GM12872 (cell line): ENCODE results near the gene C19orf44.

Experiments
- TF ChIP-seq, protein P1 (sequence below): IDR thresholded peaks from 3 replicates; pipeline ENCODE4 v1.5.1; 2011; ENCODE audit warnings: low read depth, mild to moderate bottlenecking, low read length, moderate library complexity; ENCODE audit not compliant: insufficient read depth

The C19orf44 gene

DNA sequence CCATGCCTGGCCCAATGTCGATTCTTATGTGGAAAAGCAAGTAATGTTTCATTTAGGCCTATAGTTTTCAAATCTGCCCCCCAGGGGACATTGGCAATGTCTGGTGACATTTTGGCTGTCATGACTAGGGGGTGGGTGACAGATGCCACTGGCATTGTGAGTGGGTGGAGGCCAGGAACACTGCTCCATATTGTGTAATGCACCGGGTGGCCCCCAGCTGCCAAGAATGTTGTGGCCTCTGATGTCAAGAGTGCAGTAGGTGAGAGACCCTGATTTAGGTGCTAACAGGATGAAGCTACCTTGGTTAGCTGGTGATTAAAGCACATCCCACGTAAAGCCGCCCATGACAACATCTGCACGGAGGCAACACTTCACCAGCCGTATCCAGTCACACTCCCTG is 10.8 kb downstream of the C19orf44 start:
- TF ChIP-seq, protein P1, sequence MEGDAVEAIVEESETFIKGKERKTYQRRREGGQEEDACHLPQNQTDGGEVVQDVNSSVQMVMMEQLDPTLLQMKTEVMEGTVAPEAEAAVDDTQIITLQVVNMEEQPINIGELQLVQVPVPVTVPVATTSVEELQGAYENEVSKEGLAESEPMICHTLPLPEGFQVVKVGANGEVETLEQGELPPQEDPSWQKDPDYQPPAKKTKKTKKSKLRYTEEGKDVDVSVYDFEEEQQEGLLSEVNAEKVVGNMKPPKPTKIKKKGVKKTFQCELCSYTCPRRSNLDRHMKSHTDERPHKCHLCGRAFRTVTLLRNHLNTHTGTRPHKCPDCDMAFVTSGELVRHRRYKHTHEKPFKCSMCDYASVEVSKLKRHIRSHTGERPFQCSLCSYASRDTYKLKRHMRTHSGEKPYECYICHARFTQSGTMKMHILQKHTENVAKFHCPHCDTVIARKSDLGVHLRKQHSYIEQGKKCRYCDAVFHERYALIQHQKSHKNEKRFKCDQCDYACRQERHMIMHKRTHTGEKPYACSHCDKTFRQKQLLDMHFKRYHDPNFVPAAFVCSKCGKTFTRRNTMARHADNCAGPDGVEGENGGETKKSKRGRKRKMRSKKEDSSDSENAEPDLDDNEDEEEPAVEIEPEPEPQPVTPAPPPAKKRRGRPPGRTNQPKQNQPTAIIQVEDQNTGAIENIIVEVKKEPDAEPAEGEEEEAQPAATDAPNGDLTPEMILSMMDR: no peak

DNA sequence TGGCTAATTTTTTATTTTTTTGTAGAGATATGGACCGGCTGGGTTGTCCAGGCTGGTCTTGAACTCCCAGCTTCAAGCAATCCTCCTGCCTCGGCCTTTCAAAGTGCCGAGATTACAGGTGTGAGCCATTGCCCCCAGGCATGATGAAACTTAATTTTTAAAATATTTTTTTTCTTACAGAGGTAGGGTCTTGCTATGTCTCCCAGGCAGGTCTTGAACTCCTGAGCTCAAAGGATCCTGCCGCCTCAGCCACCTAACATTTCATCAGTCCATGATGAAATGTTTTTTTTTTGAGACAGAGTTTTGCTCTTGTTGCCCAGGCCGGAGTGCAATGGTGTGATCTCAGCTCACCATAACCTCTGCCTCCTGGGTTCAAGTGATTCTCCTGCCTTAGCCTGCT is 12.4 kb downstream of the C19orf44 start:
- TF ChIP-seq, protein P1: no peak

DNA sequence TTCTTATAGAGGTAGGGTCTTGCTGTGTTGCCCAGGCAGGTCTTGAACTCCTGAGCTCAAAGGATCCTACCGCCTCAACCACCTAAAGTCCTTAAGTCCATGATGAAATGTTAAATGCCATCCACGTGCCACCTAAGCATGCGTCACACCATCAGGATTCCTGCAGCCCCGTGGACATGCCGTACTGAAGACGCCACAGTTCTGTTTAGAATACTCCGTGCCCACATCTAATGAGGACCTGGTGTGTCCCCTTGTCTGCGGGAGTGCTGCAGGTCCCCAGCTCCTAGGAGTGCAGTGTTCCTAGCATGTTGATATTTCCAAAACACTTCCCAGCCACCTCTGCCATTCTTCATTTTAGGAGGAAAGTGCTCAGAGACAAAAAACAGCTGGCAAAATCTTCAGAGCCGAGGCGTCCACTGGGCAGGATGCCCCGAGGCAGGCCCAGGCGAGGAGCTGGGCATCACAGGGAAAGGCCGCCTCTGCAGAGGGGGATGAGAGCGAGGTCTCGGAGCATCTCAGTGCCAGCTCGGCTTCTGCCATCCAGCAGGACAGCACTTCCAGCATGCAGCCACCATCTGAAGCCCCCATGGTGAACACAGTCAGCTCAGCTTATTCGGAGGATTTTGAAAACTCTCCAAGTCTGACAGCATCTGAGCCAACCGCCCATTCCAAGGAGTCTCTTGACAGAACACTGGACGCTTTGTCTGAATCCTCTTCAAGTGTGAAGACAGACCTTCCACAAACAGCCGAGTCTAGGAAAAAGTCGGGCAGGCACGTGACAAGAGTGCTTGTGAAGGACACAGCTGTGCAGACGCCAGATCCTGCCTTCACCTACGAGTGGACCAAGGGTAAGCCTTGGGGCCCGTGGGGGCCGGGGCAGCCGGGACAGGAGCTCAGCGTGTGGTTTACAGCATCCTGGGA is 13.2 kb downstream of the C19orf44 start:
- TF ChIP-seq, protein P1: no peak

DNA sequence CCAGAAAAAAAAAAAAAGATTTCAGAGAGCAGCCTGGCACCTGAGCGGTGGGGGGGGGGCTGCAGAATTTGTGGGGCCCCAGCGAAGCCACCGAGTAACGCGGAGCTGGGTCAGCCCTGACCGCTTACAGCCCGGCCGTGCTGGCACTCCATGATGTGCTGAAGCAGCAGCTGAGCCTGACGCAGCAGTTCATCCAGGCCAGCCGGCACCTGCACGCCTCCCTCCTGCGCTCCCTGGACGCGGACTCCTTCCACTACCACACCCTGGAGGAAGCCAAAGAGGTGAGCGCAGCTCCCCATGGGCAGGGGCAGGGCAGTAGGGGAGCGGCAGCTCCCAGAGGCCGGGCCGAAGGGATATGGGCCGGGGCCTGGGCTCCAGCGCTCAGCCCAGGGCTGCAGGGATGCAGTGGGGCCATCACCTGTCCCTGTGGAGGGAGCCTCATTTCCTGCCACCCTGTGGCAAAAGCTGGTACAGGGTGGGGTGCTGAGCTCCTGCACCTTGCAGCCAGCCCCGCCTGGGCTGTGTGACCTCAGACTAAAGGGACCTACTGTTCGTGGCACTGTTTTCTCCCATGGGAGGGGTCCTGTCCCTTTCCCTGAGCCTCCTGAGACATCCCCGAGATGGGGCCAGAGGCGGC is 18.3 kb downstream of the C19orf44 start:
- TF ChIP-seq, protein P1: 0 out of 3 replicates have a peak, but pooled peaks have one; percentile 13

DNA sequence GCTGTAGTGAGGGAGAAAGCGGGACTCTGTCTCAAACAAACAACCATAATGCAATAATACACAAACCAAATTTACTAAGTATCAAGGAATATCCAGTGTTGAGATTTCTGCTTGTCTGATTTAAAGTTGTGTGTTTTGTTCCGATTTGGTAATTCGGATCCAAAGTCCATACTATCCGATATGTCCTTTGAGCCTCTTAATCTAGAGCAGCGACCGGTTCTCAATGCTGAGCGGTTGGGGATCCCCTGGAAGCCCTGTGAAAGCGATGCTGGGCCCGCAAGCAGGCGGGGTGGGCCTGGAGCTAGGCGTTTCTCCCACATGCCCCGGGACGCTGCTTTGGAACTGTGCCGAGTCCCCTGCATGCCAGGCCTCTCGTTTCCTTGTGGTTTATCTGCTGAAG is 20.2 kb downstream of the C19orf44 start:
- TF ChIP-seq, protein P1: no peak

DNA sequence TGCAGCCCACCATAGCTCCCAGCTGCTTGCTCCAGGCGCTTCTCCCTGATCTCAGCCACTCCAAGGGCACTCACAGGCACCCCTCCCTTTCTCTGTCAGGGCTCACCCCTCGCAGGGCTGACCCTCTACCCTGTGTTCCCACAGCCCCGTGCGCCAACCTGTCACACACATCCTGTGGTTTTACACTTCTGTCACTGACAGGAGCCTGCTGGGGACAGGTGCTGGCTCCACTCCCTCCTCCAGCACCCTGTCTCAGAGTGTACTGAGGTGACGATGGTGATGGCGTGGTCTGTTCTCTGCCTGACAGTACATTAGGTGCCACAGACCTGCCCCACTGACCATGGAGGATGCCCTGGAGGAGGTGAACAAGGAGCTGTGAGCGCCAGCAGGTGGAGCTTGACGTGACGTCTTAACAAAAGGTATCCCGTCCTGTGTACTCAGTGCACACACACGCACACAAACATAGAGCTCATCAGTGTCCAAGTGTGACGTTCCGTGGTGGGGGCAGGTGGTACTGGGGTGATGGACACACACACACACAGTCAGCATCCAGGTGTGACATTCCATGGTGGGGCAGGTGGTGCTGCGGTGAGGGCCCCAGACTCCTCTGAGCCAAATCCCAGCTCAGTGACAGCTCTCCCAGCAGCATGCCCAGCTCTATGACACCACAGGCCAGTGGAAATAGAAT is 20.9 kb downstream of the C19orf44 start:
- TF ChIP-seq, protein P1: no peak

DNA sequence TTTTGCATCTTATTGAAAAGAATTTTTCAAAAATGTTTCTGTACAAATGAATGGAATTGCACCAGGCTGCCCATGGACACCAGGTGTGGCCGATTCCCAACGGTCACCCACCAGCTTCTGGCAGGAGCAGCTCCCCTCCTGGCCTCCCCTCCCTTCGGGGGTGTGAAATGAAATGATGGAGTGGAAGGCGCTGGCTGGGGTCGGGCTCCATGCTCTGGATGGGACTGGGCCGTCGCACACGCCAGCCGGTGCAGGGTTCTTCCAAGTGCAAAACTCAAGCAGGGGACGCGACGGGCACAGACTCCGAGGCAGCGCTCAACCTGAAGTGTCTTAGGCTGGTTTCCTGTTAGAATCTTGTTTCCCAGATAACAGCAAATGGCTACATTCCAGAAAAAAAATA is 21.9 kb downstream of the C19orf44 start:
- TF ChIP-seq, protein P1: no peak
